Hepatocyte (in vitro differentiated cells): ENCODE data around the gene ADGRV1.

ENCODE experiments used
- EZH2 ChIP-seq: fragments of 200-600 bp; sonication (generic); IDR thresholded peaks from 2 replicates; pipeline ENCODE4 v1.6.1; 2016; ENCODE audit warnings: antibody characterized with exemption, mild to moderate bottlenecking, borderline replicate concordance
- TF ChIP-seq, protein P1 (sequence below): fragments of 200-600 bp; sonication (generic); IDR thresholded peaks from 2 replicates; pipeline ENCODE4 v1.5.1; 2016; ENCODE audit warnings: antibody characterized with exemption, mild to moderate bottlenecking; ENCODE audit not compliant: poor library complexity

DNA sequence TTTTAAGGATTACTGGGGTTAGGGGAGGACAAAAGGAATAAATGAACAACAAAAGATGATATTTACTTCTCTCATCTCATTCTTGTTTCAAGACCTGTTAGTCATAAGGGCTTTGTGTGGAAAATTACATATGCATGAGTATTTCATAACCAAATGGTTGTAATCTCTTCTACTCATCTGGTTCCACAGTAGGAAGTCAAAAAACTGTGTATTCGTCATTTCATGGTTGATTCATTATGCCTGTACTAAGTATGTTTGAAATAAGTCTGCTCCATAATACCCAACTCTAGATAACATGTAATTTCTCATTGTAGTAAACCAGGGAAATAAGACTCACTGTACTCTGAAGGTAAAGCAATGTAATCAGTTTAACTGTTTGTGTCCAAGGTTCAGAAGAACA, 611.7 kb downstream of the ADGRV1 start:
- TF ChIP-seq, protein P1, sequence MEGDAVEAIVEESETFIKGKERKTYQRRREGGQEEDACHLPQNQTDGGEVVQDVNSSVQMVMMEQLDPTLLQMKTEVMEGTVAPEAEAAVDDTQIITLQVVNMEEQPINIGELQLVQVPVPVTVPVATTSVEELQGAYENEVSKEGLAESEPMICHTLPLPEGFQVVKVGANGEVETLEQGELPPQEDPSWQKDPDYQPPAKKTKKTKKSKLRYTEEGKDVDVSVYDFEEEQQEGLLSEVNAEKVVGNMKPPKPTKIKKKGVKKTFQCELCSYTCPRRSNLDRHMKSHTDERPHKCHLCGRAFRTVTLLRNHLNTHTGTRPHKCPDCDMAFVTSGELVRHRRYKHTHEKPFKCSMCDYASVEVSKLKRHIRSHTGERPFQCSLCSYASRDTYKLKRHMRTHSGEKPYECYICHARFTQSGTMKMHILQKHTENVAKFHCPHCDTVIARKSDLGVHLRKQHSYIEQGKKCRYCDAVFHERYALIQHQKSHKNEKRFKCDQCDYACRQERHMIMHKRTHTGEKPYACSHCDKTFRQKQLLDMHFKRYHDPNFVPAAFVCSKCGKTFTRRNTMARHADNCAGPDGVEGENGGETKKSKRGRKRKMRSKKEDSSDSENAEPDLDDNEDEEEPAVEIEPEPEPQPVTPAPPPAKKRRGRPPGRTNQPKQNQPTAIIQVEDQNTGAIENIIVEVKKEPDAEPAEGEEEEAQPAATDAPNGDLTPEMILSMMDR: no peak
- no peak for TF ChIP-seq EZH2
